ENCODE data around the gene SIM2.

DNA sequence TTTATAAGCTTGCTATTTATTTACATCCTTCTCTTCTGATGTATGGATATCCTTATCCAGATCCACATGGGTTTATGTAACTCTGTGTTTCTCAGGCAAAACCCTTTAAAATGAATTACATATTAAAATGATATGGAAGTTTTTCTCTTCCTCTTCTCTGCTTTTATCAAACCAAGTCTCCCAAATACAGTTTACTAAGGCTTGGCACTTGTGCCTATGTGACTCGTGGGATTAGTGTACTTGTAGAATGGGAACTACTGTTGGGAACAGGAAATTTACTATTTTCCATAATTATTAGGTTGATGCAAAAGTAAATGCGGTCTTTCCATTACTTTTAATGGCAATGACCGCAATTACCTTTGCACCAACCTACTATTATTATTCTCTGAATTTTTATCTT is 14.8 kb downstream of the SIM2 start:
- TF ChIP-seq, protein P1, sequence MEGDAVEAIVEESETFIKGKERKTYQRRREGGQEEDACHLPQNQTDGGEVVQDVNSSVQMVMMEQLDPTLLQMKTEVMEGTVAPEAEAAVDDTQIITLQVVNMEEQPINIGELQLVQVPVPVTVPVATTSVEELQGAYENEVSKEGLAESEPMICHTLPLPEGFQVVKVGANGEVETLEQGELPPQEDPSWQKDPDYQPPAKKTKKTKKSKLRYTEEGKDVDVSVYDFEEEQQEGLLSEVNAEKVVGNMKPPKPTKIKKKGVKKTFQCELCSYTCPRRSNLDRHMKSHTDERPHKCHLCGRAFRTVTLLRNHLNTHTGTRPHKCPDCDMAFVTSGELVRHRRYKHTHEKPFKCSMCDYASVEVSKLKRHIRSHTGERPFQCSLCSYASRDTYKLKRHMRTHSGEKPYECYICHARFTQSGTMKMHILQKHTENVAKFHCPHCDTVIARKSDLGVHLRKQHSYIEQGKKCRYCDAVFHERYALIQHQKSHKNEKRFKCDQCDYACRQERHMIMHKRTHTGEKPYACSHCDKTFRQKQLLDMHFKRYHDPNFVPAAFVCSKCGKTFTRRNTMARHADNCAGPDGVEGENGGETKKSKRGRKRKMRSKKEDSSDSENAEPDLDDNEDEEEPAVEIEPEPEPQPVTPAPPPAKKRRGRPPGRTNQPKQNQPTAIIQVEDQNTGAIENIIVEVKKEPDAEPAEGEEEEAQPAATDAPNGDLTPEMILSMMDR (conservative IDR thresholded peaks at IDR 0.05 in 1 of 2, IDR thresholded peaks at IDR 0.05 in 1 of 2; ENCODE audit: extremely low read depth in 1 of 2, insufficient read depth in 1 of 2, low read depth in 1 of 2, low read length in 2 of 2), result no peak
- TF ChIP-seq EZH2 (IDR thresholded peaks at IDR 0.05; ENCODE audit: borderline replicate concordance, low read length), result no peak
